HEK293 (cell line): Measurements from ENCODE around the gene CAD.

Experiments
- CTCF ChIA-PET: fragments of 350-600 bp; formaldehyde crosslinking; extraction: SDS; loops from one replicate; lab custom pipeline; 2021; ENCODE audit warnings: antibody characterized with exemption; lab: Yijun Ruan, JAX
- POLR2A ChIA-PET: fragments of 300-600 bp; formaldehyde crosslinking; extraction: SDS; loops from one replicate; lab custom pipeline; 2020; ENCODE audit warnings: antibody characterized with exemption, inconsistent platforms; lab: Yijun Ruan, JAX
- H3K27ac ChIP-seq: fragments of 200-500 bp; sonication (Bioruptor generic); 2 replicates; pipeline ENCODE4 v1.5.1; 2014; ENCODE audit warnings: low read depth, low read length, control low read depth, inconsistent platforms; ENCODE audit errors: extremely low read depth
- H3K36me3 ChIP-seq, 2 experiments: fragments of 200-500 bp in 1 of 2; sonication (Bioruptor generic) in 1 of 2; 1 replicate in 1 of 2; 2 replicates in 1 of 2; pipeline ENCODE4 v1.5.1; 2014 to 2017; ENCODE audit warnings: inconsistent platforms in 2 of 2, low read length in 2 of 2; ENCODE audit not compliant: control insufficient read depth in 2 of 2, insufficient read depth in 1 of 2
- H3K4me1 ChIP-seq: fragments of 200-500 bp; sonication (Bioruptor generic); 2 replicates; pipeline ENCODE4 v1.5.1; 2014; ENCODE audit warnings: mild to moderate bottlenecking, low read length, inconsistent platforms; ENCODE audit not compliant: control insufficient read depth, insufficient read depth
- H3K4me3 ChIP-seq: 2 replicates; pipeline ENCODE4 v1.5.1; 2011; ENCODE audit warnings: low read depth, mild to moderate bottlenecking, control low read depth, low read length, moderate library complexity
- H3K9me3 ChIP-seq: fragments of 200-500 bp; sonication (Bioruptor generic); 2 replicates; pipeline ENCODE4 v1.5.1; 2014; ENCODE audit warnings: low read depth, low read length, inconsistent platforms; ENCODE audit not compliant: control insufficient read depth, insufficient read depth
- BCL11B ChIP-seq: fragments of 450-650 bp; formaldehyde crosslinking; IDR thresholded peaks from 2 replicates; pipeline ENCODE4 v1.5.1; 2016; ENCODE audit warnings: low read depth, missing biosample characterization, missing genetic modification characterization
- CTCF ChIP-seq: fragments of 450-650 bp; formaldehyde crosslinking; IDR thresholded peaks from 2 replicates; pipeline ENCODE4 v1.5.1; 2016; ENCODE audit warnings: missing biosample characterization, missing genetic modification characterization
- GFI1B ChIP-seq: fragments of 450-650 bp; formaldehyde crosslinking; IDR thresholded peaks from 2 replicates; pipeline ENCODE4 v1.5.1; 2016; ENCODE audit warnings: missing biosample characterization, missing genetic modification characterization
- HOXA7 ChIP-seq: sonication (generic); formaldehyde crosslinking; IDR thresholded peaks from 2 replicates; pipeline ENCODE4 v1.8.1; 2022; ENCODE audit warnings: missing genetic modification reagents, borderline replicate concordance
- KLF1 ChIP-seq: fragments of 450-650 bp; formaldehyde crosslinking; IDR thresholded peaks from 2 replicates; pipeline ENCODE4 v1.5.1; 2016; ENCODE audit warnings: missing biosample characterization, missing genetic modification characterization
- PBX3 ChIP-seq: sonication (generic); formaldehyde crosslinking; IDR thresholded peaks from 2 replicates; pipeline ENCODE4 v1.8.1; 2022; ENCODE audit warnings: mild to moderate bottlenecking, moderate library complexity, missing genetic modification reagents
- PRDM4 ChIP-seq: fragments of 450-650 bp; formaldehyde crosslinking; IDR thresholded peaks from 2 replicates; pipeline ENCODE4 v1.5.1; 2017; ENCODE audit warnings: missing biosample characterization, missing genetic modification characterization
- SP3 ChIP-seq: fragments of 450-650 bp; formaldehyde crosslinking; IDR thresholded peaks from 2 replicates; pipeline ENCODE4 v1.5.1; 2016; ENCODE audit warnings: missing biosample characterization, missing genetic modification characterization
- TRIM28 ChIP-seq: IDR thresholded peaks from 2 replicates; pipeline ENCODE4 v1.6.1; 2011; ENCODE audit warnings: low read length, control low read depth, borderline replicate concordance
- TSHZ1 ChIP-seq: fragments of 450-650 bp; formaldehyde crosslinking; IDR thresholded peaks from 2 replicates; pipeline ENCODE4 v1.5.1; 2016; ENCODE audit warnings: missing biosample characterization, missing genetic modification characterization, borderline replicate concordance
- ZBTB1 ChIP-seq: fragments of 450-650 bp; formaldehyde crosslinking; IDR thresholded peaks from 2 replicates; pipeline ENCODE4 v1.5.1; 2016; ENCODE audit warnings: missing biosample characterization, missing genetic modification characterization
- ZBTB48 ChIP-seq: fragments of 450-650 bp; formaldehyde crosslinking; IDR thresholded peaks from 2 replicates; pipeline ENCODE4 v1.5.1; 2016; ENCODE audit warnings: missing biosample characterization, missing genetic modification characterization
- ZEB2 ChIP-seq: fragments of 450-650 bp; formaldehyde crosslinking; IDR thresholded peaks from 2 replicates; pipeline ENCODE4 v1.5.1; 2016; ENCODE audit warnings: missing biosample characterization, missing genetic modification characterization
- ZFP41 ChIP-seq: fragments of 450-650 bp; formaldehyde crosslinking; IDR thresholded peaks from 2 replicates; pipeline ENCODE4 v1.5.1; 2016; ENCODE audit warnings: missing biosample characterization, missing genetic modification characterization, borderline replicate concordance
- ZNF214 ChIP-seq: fragments of 450-650 bp; formaldehyde crosslinking; IDR thresholded peaks from 2 replicates; pipeline ENCODE4 v1.5.1; 2017; ENCODE audit warnings: missing biosample characterization, mild to moderate bottlenecking, missing genetic modification characterization, borderline replicate concordance
- ZNF221 ChIP-seq: fragments of 450-650 bp; formaldehyde crosslinking; IDR thresholded peaks from 2 replicates; pipeline ENCODE4 v1.5.1; 2017; ENCODE audit warnings: missing biosample characterization, missing genetic modification characterization, borderline replicate concordance
- ZNF239 ChIP-seq: fragments of 450-650 bp; formaldehyde crosslinking; IDR thresholded peaks from 2 replicates; pipeline ENCODE4 v1.5.1; 2016; ENCODE audit warnings: missing biosample characterization, missing genetic modification characterization
- ZNF24 ChIP-seq: fragments of 450-650 bp; formaldehyde crosslinking; IDR thresholded peaks from 2 replicates; pipeline ENCODE4 v1.5.1; 2016; ENCODE audit warnings: missing biosample characterization, missing genetic modification characterization
- ZNF311 ChIP-seq: fragments of 450-650 bp; formaldehyde crosslinking; IDR thresholded peaks from 2 replicates; pipeline ENCODE4 v1.5.1; 2017; ENCODE audit warnings: missing biosample characterization, missing genetic modification characterization, borderline replicate concordance
- ZNF324 ChIP-seq: fragments of 450-650 bp; formaldehyde crosslinking; IDR thresholded peaks from 2 replicates; pipeline ENCODE4 v1.5.1; 2016; ENCODE audit warnings: missing biosample characterization, missing genetic modification characterization
- ZNF501 ChIP-seq: fragments of 450-650 bp; formaldehyde crosslinking; IDR thresholded peaks from 2 replicates; pipeline ENCODE4 v1.5.1; 2016; ENCODE audit warnings: missing biosample characterization, missing genetic modification characterization
- ZNF530 ChIP-seq: fragments of 450-650 bp; formaldehyde crosslinking; IDR thresholded peaks from 2 replicates; pipeline ENCODE4 v1.5.1; 2016; ENCODE audit warnings: low read depth, missing biosample characterization, missing genetic modification characterization
- ZNF549 ChIP-seq: fragments of 450-650 bp; IDR thresholded peaks from 2 replicates; pipeline ENCODE4 v1.5.1; 2018; ENCODE audit warnings: missing biosample characterization, missing genetic modification characterization, mild to moderate bottlenecking, inconsistent platforms, moderate library complexity
- ZNF571 ChIP-seq: fragments of 450-650 bp; formaldehyde crosslinking; IDR thresholded peaks from 2 replicates; pipeline ENCODE4 v1.5.0; 2017; ENCODE audit warnings: missing biosample characterization, missing genetic modification characterization
- ZNF747 ChIP-seq: fragments of 450-650 bp; formaldehyde crosslinking; IDR thresholded peaks from 2 replicates; pipeline ENCODE4 v1.5.1; 2016; ENCODE audit warnings: missing biosample characterization, missing genetic modification characterization
- ZNF777 ChIP-seq: fragments of 450-650 bp; formaldehyde crosslinking; IDR thresholded peaks from 2 replicates; pipeline ENCODE4 v1.5.1; 2017; ENCODE audit warnings: missing biosample characterization, missing genetic modification characterization, borderline replicate concordance

Gene CAD

GRCh38 chr2:27240406-27240805 lies 23.2 kb downstream of the CAD start (continued):
- TF ChIP-seq SP3 (no peak), TRIM28 (no peak), ZNF214 (tag by site-specific recombination) (no peak), ZBTB1 (tag by site-specific recombination) (no peak), HOXA7 (CRISPR knock-in tag) (no peak)

GRCh38 chr2:27241761-27242613 lies 24.8 kb downstream of the CAD start:
- TF ChIP-seq ZNF221 (tag by site-specific recombination), result no peak
- no peak for TF ChIP-seq CTCF (tag by site-specific recombination)
- TF ChIP-seq ZNF777 (tag by site-specific recombination), result no peak
- TF ChIP-seq PBX3 (CRISPR knock-in tag), result no peak
- no peak for TF ChIP-seq ZNF530 (tag by site-specific recombination)
- TF ChIP-seq ZNF311 (tag by site-specific recombination), result no peak
- TF ChIP-seq ZNF571, result no peak
- no peak for TF ChIP-seq ZNF324 (tag by site-specific recombination)
- peaks cover 7 to 81% of the 10 kb centered on the region in 2 experiments; a peak in 2 of 3 replicates for H3K36me3 ChIP-seq
- H3K4me1 ChIP-seq, result no peaks in the 10 kb centered on the region
- ChIA-PET CTCF (interaction anchor here (0.8 kb wide), 1 partner anchor 61 kb away, joined by 3 read pairs; no protein-coding TSS in a partner anchor), POLR2A (no interaction called here)
- H3K27ac ChIP-seq, result no peak overlapping the region
- H3K4me3 ChIP-seq, result no peak overlapping the region
- H3K9me3 ChIP-seq, result no peaks in the 10 kb centered on the region

- Histone ChIP-seq H3K27ac (no peak overlapping the region), H3K9me3 (no peaks in the 10 kb centered on the region), H3K4me1 (no peaks in the 10 kb centered on the region), H3K4me3 (no peak overlapping the region), H3K36me3 (peaks cover 5 to 75% of the 10 kb centered on the region in 2 experiments; a peak in 2 of 3 replicates)
- ChIA-PET CTCF (no interaction called here), POLR2A (no interaction called here)
- TF ChIP-seq TSHZ1, result no peak
- TF ChIP-seq ZNF24 (tag by site-specific recombination), result no peak
- TF ChIP-seq ZNF747, result no peak
- TF ChIP-seq PRDM4 (tag by site-specific recombination), result no peak
- TF ChIP-seq GFI1B, result no peak
- no peak for TF ChIP-seq ZNF239 (tag by site-specific recombination)
- TF ChIP-seq ZNF549 (tag by site-specific recombination), result no peak
- TF ChIP-seq KLF1 (tag by site-specific recombination), result no peak
- TF ChIP-seq ZEB2 (tag by site-specific recombination), result no peak
- TF ChIP-seq ZNF501, result no peak
- TF ChIP-seq ZBTB48 (tag by site-specific recombination), result no peak
- TF ChIP-seq ZFP41 (tag by site-specific recombination), result no peak
- no peak for TF ChIP-seq BCL11B (tag by site-specific recombination)
Measured at GRCh38 chr2:27242614-27242951, 25.4 kb downstream of the CAD start.
